Subcutaneous adipose tissue (tissue), 4 donors: ENCODE results near the gene SLC24A3. TPM values are rescaled to one million over a fixed set of nuclear protein-coding genes. Genes with fewer than 3 reads are reported as not detected.

Source experiments
- total RNA-seq, 4 donors: library from RNA; depleted of rRNA; stranded (reverse); fragments of >200 nt; gene quantifications; one replicate each; pipeline ENCODE4 v1.1.0, GENCODE V29; 2016
- TF ChIP-seq, protein P1 (sequence below): fragments of 450-650 bp; IDR thresholded peaks from one replicate; pipeline ENCODE4 v1.5.1; 2016; ENCODE audit warnings: low read depth, mild to moderate bottlenecking, control low read depth, antibody characterized with exemption, moderate library complexity

Gene SLC24A3
- total RNA-seq, 4 donors from 2014 or later = 4.6 to 12.2 (median 9.1) TPM

DNA sequence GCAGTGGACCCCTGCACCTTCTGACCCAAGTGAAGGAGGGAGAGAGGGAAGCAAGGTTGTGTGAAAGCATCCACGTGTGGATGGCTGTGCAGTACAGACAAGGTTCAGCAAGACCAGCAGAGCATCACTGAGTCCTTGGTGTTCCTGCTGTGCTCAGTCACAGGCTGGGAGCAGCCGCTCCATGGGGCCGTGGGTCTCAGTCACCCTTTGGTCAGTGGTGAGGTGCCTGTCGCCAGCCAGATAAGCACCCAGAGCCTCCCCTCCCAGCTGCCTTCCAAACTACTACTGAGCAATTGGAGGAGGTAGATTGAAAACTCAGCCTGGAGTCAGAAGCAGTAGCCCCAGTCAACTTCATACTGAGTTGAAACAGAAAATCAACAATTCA lies 218.9 kb downstream of the SLC24A3 start:
- TF ChIP-seq, protein P1, sequence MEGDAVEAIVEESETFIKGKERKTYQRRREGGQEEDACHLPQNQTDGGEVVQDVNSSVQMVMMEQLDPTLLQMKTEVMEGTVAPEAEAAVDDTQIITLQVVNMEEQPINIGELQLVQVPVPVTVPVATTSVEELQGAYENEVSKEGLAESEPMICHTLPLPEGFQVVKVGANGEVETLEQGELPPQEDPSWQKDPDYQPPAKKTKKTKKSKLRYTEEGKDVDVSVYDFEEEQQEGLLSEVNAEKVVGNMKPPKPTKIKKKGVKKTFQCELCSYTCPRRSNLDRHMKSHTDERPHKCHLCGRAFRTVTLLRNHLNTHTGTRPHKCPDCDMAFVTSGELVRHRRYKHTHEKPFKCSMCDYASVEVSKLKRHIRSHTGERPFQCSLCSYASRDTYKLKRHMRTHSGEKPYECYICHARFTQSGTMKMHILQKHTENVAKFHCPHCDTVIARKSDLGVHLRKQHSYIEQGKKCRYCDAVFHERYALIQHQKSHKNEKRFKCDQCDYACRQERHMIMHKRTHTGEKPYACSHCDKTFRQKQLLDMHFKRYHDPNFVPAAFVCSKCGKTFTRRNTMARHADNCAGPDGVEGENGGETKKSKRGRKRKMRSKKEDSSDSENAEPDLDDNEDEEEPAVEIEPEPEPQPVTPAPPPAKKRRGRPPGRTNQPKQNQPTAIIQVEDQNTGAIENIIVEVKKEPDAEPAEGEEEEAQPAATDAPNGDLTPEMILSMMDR = no peak

DNA sequence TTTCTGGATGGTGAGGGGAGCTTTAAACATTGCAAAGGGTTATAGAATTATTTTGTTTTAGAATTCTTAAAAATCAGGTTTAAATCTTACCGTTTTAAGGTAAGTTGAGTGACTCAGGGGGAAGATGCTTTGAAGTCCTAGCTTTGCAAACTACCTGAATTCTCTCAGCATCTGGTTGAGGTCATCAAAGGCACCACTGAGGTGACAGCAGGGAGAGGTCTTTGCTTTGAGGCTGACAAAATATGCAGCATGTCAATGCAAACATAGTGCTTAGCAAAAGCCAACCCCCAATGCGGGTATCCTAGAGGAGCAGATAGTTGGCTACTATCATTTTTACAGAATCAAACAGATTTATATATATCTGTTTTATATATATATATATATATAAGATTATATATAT lies 219.5 kb downstream of the SLC24A3 start:
- TF ChIP-seq, protein P1 = no peak

DNA sequence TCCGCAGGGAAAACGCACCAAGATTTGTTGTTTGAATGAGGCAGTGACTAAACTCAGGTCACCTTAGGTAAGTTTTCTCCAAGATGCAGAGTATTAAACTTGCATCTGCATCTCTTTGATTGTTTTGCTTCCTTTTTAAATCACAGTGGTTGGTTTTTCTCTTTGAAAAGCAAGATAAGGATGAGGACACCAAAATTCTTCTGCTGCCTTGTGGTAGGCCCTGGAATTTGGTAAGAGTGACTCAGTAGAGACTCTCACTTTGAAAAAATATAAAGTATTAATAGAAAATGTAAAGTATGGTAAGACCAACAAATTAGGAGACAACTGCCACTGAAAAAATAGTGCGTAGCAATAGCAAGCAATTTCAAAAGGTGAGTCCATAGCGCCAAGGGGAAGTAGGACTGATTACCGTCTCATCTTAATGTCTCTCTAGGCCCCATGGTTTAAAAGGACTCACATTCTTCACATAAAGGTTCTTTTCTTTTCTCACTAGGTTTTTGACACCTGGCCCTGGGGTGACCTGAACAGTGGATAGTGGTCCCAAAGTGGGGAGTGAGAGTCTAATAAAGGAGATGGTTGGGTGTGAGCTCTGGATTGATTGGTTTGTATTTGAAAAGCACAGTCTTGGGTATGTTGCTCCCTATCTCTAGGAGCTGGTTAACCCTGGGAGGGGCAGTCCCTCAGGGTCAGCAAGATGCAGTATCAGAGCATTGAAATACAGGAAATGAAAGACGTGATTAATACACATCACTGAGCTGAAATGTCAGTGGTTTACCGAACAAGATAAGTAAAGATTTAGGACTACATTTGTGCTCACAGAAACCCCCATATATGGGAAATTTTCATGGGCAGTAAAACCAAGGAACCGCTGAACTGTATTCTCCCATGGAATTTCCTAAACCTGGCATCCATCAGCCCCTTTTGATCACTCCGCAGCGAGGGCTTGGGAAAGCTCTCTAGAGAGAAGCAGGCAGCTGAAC lies 221.2 kb downstream of the SLC24A3 start:
- TF ChIP-seq, protein P1 = no peak

DNA sequence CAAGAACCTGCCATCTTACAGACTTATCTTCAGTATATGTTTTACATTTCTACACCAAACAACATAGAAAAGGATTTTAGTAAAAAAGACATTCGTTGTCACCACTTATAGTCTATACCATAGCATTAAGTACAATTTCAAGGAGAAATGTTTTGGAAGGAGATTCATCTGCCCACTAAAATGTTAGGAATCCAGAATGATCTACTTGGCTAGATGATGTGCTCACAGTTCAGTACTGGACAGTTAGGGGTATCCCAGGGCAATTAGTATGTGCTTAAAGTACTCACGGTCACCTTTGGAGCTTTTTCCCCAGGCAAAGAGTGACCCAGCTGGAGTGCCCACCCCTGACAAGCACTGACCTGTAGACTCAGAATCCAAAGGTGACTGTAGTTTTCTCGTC lies 222.9 kb downstream of the SLC24A3 start:
- TF ChIP-seq, protein P1 = no peak

DNA sequence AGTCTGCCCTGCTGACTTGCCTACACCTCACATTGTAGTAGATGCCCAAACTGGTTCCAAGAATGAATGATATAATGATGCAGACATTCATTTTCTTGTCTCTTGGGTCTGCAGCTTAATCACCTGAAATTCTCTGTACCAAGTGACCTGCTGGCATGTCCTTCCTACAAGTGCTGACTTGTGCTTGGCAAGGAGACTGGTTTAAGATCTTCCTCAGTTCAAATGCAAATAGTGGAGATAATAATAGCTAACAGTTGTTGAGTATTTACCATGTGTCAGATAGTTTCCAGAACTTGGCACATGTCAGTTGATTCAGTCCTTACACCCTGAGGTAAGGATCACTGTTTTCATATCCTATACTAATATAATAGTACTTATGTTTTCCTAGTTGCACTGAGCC lies 223.4 kb downstream of the SLC24A3 start:
- TF ChIP-seq, protein P1 = no peak

DNA sequence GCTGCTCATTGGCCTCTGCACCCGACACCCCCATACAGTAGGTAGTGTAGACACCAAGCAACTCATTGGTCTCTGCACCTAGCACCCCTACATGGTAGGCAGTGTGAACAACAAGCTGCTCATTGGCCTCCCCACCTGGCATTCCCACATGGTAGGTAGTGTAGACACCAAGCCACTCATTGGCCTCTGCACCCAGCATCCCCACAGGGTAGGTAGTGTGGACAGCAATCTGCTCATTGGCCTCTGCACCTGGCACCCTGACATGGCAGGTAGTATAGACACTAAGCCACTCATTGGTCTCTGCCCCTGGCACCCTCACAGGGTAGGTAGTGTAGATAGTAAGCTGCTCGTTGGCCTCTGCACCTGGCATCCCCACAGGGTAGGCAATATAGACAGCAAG lies 226.0 kb downstream of the SLC24A3 start:
- TF ChIP-seq, protein P1 = no peak

DNA sequence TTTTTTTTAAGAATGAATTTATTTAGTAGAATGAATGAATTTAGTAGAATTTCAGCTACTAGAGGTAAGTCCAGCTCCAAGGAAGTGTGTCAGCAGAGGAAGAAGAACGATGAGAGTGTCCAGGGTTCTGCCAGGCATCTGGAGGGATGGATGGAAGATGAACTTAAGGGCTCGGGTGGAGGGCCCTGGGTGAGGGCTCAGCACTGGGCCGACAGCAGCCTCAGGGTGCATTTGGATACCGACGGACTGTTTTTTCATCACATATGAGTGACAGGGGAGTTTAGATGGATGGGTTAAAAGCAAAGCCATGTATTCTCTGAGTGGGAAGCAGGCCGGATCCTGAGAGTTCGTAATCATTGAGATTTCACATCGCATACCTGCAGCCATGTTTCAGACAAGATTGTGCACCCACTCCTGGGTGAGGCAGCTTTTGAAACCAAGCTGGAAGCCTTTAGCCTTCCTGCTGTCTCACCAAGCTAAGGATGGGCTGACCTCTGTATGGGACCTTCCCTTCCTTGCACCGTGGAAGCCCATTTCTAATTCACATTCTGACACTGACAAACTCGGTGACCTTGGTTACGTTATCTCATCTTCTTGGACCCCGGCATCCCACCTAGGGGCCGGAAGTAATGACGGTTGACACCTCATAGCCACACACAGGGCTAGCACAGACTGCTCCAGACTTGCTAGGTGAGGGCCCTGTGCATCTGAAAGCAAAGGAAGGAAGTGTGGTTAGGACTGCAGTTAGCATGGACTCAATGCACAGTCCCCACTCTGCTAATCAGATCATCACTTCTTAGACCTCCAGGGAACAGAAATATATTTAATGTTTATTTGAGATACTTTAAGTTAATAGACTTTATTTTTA lies 228.5 kb downstream of the SLC24A3 start:
- TF ChIP-seq, protein P1 = no peak
